ENCODE data around the gene LGALS16. TPM values are rescaled to one million over a fixed set of nuclear protein-coding genes. Genes with fewer than 3 reads are reported as not detected.

The LGALS16 gene, protein sequence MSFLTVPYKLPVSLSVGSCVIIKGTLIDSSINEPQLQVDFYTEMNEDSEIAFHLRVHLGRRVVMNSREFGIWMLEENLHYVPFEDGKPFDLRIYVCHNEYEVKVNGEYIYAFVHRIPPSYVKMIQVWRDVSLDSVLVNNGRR
- not detected for total RNA-seq

DNA sequence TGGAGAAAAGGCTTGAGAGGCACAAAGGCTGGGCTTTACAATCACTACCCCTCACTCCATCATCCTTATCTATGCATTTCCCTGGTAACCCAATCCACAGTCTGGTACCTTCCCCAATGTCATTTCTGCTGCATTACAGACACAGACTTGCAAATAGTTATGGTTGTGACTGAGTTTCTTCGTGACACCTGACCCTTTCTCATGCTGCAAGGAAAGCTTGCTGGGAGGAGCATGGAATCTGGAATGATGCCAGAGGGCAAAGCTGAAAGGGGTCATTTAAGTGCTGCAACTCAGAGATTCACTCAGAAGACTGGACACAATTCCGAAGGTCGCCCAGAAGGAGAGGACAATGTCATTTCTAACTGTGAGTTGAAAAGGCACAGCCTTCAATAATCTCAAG lies at the start of gene LGALS16:
Gene LGALS16, plus strand, starts transcription at position 301 of the 400 bp plus-strand sequence. Its CDS starts 49 bp downstream, at position 350.

DNA sequence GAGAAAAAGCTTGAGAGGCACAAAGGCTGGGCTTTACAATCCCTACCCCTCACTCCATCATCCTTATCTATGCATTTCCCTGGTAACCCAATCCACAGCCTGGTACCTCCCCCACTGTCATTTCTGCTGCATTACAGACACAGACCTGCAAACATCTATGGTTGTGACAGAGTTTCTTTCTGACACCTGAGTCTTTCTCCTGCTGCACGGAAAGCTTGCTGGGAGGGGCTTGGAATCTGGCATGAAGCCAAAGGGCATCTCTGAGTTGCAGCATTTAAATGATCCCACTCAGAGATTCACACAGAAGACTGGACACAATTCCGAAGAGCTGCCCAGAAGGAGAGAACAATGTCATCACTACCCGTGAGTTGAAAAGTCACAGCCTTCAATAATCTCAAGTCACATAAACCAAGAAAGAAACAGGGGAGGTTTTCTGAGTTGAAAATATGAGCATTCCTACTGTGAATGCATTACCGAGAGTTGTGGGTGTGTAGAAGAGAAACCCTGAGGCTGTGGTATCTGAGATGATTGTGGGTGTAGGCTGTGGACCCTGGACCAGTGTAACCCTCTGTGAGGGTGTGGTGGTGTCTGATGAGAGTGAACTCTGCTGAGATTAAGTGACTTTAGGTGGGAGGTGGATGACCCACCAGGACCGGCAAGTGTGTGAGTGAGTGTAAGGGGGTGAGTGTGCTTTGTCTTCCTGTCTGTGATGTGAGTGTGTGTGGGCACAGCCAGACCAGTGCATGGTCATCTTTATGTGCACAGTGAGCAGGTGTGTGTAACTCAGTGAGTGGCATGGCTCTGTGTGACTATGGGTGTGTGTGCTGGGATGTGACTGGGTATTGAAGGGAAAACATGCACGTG lies 48.7 kb downstream of the LGALS16 start, which contains the start of gene LGALS14:
Gene LGALS14, plus strand, starts transcription at position 301 of the 864 bp plus-strand sequence. Its CDS starts 48 bp downstream, at position 349.

Other genes starting within 250 kb of the LGALS16 start
- gene ZFP36, start 249.1 kb upstream of the LGALS16 start, total RNA-seq: 23.1 TPM
- gene PLEKHG2, start 243.2 kb upstream of the LGALS16 start, total RNA-seq: 34.6 TPM
- 77.1 TPM for gene RPS16, start 220.0 kb upstream of the LGALS16 start, total RNA-seq
- 76.5 TPM for gene SUPT5H, start 210.3 kb upstream of the LGALS16 start, total RNA-seq
- 46.6 TPM for gene TIMM50, start 175.1 kb upstream of the LGALS16 start, total RNA-seq
- 9.5 TPM for gene DLL3, start 157.0 kb upstream of the LGALS16 start, total RNA-seq
- 1.7 TPM for gene SELENOV, start 140.8 kb upstream of the LGALS16 start, total RNA-seq
- gene EID2B, start 123.1 kb upstream of the LGALS16 start, total RNA-seq: 14.8 TPM
- gene EID2, start 115.8 kb upstream of the LGALS16 start, total RNA-seq: 14.2 TPM
- gene LGALS13, start 53.4 kb upstream of the LGALS16 start, total RNA-seq: not detected
- not detected for gene LGALS14, start 48.6 kb downstream of the LGALS16 start, total RNA-seq
- gene CLC, start 82.1 kb downstream of the LGALS16 start, total RNA-seq: not detected
- not detected for gene LEUTX, start 122.9 kb downstream of the LGALS16 start, total RNA-seq
- 29.4 TPM for gene DYRK1B, start 178.2 kb downstream of the LGALS16 start, total RNA-seq
- gene FBL, start 190.5 kb downstream of the LGALS16 start, total RNA-seq: 143 TPM